Gastrocnemius medialis (tissue), 4 donors: Measurements from ENCODE around the gene CADM2. TPM values are rescaled to one million over a fixed set of nuclear protein-coding genes. Genes with fewer than 3 reads are reported as not detected.

Experiments
- ATAC-seq, 2 donors: fragments of 150-250 bp; one replicate each; pipeline ENCODE4 v1.9.1; 2016
- DNase-seq, 2 donors: peaks; one replicate each; pipeline ENCODE4 v3.0.0-alpha.2; 2019
- H3K27ac ChIP-seq, 4 donors: fragments of 200-600 bp; sonication (generic); 1 replicate in 1 of 4; 2 replicates in 3 of 4; pipeline ENCODE4 v1.5.1; 2016 to 2018; ENCODE audit warnings: mild to moderate bottlenecking in 2 of 4, moderate library complexity in 1 of 4
- H3K27me3 ChIP-seq, 3 donors: fragments of 200-600 bp; sonication (generic) in 2 of 3; 1 replicate in 1 of 3; 2 replicates in 2 of 3; pipeline versions ENCODE4 v1.5.1 to v1.6.0; 2016 to 2019; ENCODE audit warnings: mild to moderate bottlenecking in 1 of 3, moderate library complexity in 1 of 3
- H3K36me3 ChIP-seq, 2 donors: fragments of 200-600 bp; sonication (generic) in 1 of 2; one replicate each; pipeline ENCODE4 v1.5.1; 2017 to 2018
- H3K4me1 ChIP-seq, 2 donors: fragments of 200-600 bp; sonication (generic) in 1 of 2; one replicate each; pipeline ENCODE4 v1.5.1; 2016 to 2017; ENCODE audit warnings: mild to moderate bottlenecking in 2 of 2
- H3K4me3 ChIP-seq, 4 donors: fragments of 200-600 bp; sonication (generic) in 3 of 4; 1 replicate in 1 of 4; 2 replicates in 3 of 4; pipeline ENCODE4 v1.5.1; 2016 to 2019; ENCODE audit warnings: mild to moderate bottlenecking in 2 of 4
- H3K9me3 ChIP-seq, 3 donors: fragments of 200-600 bp; sonication (generic) in 2 of 3; 1 replicate in 1 of 3; 2 replicates in 2 of 3; pipeline ENCODE4 v1.5.1; 2016 to 2019
- CTCF ChIP-seq, 5 experiments: fragments of 450-650 bp in 3 of 5; fragments of 200-600 bp in 2 of 5; sonication (generic) in 2 of 5; IDR thresholded peaks in 4 of 5; conservative IDR thresholded peaks in 1 of 5; 1 replicate in 4 of 5; 2 replicates in 1 of 5; pipeline ENCODE4 v1.5.1; 2016 to 2019; ENCODE audit warnings: antibody characterized with exemption in 5 of 5, mild to moderate bottlenecking in 3 of 5, moderate library complexity in 3 of 5
- POLR2A ChIP-seq, 2 donors: fragments of 450-650 bp; IDR thresholded peaks; one replicate each; pipeline ENCODE4 v1.6.1; 2017; ENCODE audit warnings: antibody characterized with exemption in 2 of 2, mild to moderate bottlenecking in 2 of 2, moderate library complexity in 2 of 2
- in situ Hi-C, 4 donors: fragments of 200-750 bp; cut with MboI; loops; one replicate each; pipeline versions ENCODE4 v1.15.0 to v1.8.0; 2017; ENCODE audit warnings: low sequenced_read_pairs in 4 of 4
- intact Hi-C: fragments of 100-400 bp; cut with DNase I; formaldehyde crosslinking; loops from one replicate; pipeline ENCODE4 v1.15.1; 2023; ENCODE audit warnings: low total_unique reads
- total RNA-seq, 4 donors: library from RNA; depleted of rRNA; stranded (reverse); fragments of >200 nt; gene quantifications; one replicate each; pipeline versions ENCODE4 v1.1.0 to v1.2.3, GENCODE V29; 2016

CADM2 gene
- total RNA-seq, 4 donors from 2014 or later, result 2.7 to 9.0 (median 6.0) TPM

GRCh38 chr3:85433319-85433718 lies 474.5 kb downstream of the CADM2 start:
- DNase-seq (no peak), ATAC-seq (no peak)
- no peaks in the 10 kb centered on the region for H3K4me1 ChIP-seq
- no peak overlapping the region for H3K4me3 ChIP-seq
- TF ChIP-seq POLR2A (IDR thresholded peaks at IDR 0.05) (no peak), CTCF (IDR thresholded peaks at IDR 0.05 in 4 of 5, conservative IDR thresholded peaks at IDR 0.05 in 1 of 5) (no peak)
- no peaks in the 10 kb centered on the region for H3K27me3 ChIP-seq
- H3K36me3 ChIP-seq, result no peaks in the 10 kb centered on the region
- intact Hi-C loops (no loop called here), in situ Hi-C loops (no loop called here)
- H3K27ac ChIP-seq, result no peak overlapping the region
- H3K9me3 ChIP-seq, result no peaks in the 10 kb centered on the region

- intact Hi-C loops (no loop called here), in situ Hi-C loops (no loop called here)
- Histone ChIP-seq H3K9me3 (no peaks in the 10 kb centered on the region), H3K4me1 (no peaks in the 10 kb centered on the region), H3K4me3 (no peak overlapping the region), H3K27ac (no peak overlapping the region), H3K36me3 (no peaks in the 10 kb centered on the region), H3K27me3 (no peaks in the 10 kb centered on the region)
- no peak for DNase-seq
- ATAC-seq, result no peak
- TF ChIP-seq CTCF (IDR thresholded peaks at IDR 0.05 in 4 of 5, conservative IDR thresholded peaks at IDR 0.05 in 1 of 5), result no peak
- no peak for TF ChIP-seq POLR2A (IDR thresholded peaks at IDR 0.05)
Measured at GRCh38 chr3:85455561-85456200, 496.9 kb downstream of the CADM2 start.

GRCh38 chr3:85474241-85474640 lies 515.5 kb downstream of the CADM2 start:
- no peak for TF ChIP-seq POLR2A (IDR thresholded peaks at IDR 0.05)
- no peak for TF ChIP-seq CTCF (IDR thresholded peaks at IDR 0.05 in 4 of 5, conservative IDR thresholded peaks at IDR 0.05 in 1 of 5)
- Histone ChIP-seq H3K27me3 (no peaks in the 10 kb centered on the region), H3K9me3 (no peaks in the 10 kb centered on the region), H3K4me3 (no peak overlapping the region), H3K27ac (no peak overlapping the region), H3K4me1 (peaks cover 6 to 7% of the 10 kb centered on the region in 2 donors), H3K36me3 (no peaks in the 10 kb centered on the region)
- in situ Hi-C loops, result no loop called here
- intact Hi-C loops, result no loop called here
- no peak for DNase-seq
- no peak for ATAC-seq

GRCh38 chr3:85475346-85475745 lies 516.6 kb downstream of the CADM2 start:
- ATAC-seq, result no peak
- in situ Hi-C loops, result no loop called here
- Histone ChIP-seq H3K36me3 (no peaks in the 10 kb centered on the region), H3K27me3 (no peaks in the 10 kb centered on the region), H3K27ac (no peak overlapping the region), H3K9me3 (no peaks in the 10 kb centered on the region), H3K4me3 (no peak overlapping the region), H3K4me1 (peaks cover 6 to 7% of the 10 kb centered on the region in 2 donors)
- TF ChIP-seq CTCF (IDR thresholded peaks at IDR 0.05 in 4 of 5, conservative IDR thresholded peaks at IDR 0.05 in 1 of 5), result no peak
- TF ChIP-seq POLR2A (IDR thresholded peaks at IDR 0.05), result no peak
- intact Hi-C loops, result no loop called here
- no peak for DNase-seq
